ENCODE data around the gene C14orf180.

DNA sequence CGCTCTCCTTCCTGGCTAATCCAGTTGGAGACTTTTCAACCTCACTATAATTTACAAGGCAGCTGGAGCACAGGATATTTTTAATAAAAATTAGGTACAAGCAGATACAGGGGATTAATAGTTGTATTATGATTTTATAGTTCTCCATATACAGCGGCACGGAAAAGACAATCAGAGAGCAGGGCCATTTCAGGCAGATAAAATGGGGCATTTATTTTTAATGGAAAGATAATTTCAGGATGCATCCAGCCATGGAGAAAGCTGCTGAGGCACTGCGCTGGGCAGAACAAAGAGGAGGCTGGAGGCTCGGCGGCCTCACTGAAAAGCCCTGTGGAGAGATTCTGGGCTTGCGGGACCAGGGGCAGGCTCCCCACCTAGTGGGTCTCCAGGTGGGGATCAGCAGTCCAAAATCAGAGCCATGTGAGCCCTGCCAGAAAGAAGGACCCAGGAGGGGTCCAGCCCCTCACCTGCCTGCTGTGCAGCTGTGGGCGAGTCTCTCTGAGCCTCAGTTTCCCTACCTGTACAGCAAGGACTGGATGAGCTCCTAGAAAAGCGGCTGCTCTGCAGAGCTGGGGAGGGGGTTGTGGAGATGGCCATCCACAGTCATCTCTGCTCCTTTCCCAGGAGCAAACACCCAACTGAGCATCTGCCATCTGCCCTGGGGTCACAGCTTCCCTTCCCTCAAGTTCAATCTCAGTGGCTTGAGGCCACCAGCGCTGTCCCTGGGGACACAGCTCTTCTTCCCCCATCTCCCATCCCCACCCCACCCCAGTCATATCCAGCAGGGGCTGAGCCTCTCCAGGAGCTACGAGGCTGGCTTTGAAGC, 23.9 kb upstream of the C14orf180 start:
- TF ChIP-seq, protein P1, sequence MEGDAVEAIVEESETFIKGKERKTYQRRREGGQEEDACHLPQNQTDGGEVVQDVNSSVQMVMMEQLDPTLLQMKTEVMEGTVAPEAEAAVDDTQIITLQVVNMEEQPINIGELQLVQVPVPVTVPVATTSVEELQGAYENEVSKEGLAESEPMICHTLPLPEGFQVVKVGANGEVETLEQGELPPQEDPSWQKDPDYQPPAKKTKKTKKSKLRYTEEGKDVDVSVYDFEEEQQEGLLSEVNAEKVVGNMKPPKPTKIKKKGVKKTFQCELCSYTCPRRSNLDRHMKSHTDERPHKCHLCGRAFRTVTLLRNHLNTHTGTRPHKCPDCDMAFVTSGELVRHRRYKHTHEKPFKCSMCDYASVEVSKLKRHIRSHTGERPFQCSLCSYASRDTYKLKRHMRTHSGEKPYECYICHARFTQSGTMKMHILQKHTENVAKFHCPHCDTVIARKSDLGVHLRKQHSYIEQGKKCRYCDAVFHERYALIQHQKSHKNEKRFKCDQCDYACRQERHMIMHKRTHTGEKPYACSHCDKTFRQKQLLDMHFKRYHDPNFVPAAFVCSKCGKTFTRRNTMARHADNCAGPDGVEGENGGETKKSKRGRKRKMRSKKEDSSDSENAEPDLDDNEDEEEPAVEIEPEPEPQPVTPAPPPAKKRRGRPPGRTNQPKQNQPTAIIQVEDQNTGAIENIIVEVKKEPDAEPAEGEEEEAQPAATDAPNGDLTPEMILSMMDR (conservative IDR thresholded peaks at IDR 0.05) = no peak
- TF ChIP-seq EZH2 (IDR thresholded peaks at IDR 0.05; ENCODE audit: low read depth) = no peak
